LNCaP clone FGC (cell line): Measurements from ENCODE around the gene MALRD1.

Experiments
- DNase-seq: peaks from one replicate; pipeline ENCODE4 v3.0.0-alpha.2; 2011; ENCODE audit warnings: low read depth
- H3K4me3 ChIP-seq: 2 replicates; pipeline ENCODE4 v1.5.1; 2011; ENCODE audit warnings: mild to moderate bottlenecking, low read depth, low read length, control low read depth
- TF ChIP-seq, protein P1 (sequence below): IDR thresholded peaks from 2 replicates; pipeline ENCODE4 v1.5.1; 2012; ENCODE audit warnings: mild to moderate bottlenecking; ENCODE audit not compliant: control insufficient read depth, insufficient read depth; ENCODE audit errors: extremely low read depth

Gene MALRD1

DNA sequence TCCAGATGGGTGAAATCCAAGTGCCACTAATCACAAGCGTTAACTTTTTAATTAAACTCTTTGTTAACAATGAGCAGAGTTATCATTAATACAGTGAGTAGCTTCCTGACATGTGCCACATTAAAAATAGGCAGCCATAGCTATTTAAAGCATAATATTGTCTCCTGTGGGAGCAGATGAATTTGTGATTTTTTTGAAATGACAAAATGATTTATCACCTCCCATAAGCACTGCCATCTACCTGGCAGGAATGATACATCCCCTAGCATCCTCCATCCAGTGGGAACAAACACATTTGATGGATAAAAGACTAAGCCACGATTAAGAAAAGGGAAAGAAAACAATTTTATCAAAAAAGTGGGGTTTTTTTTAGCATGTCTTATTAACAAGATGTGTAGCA, 605.3 kb downstream of the MALRD1 start:
- TF ChIP-seq, protein P1, sequence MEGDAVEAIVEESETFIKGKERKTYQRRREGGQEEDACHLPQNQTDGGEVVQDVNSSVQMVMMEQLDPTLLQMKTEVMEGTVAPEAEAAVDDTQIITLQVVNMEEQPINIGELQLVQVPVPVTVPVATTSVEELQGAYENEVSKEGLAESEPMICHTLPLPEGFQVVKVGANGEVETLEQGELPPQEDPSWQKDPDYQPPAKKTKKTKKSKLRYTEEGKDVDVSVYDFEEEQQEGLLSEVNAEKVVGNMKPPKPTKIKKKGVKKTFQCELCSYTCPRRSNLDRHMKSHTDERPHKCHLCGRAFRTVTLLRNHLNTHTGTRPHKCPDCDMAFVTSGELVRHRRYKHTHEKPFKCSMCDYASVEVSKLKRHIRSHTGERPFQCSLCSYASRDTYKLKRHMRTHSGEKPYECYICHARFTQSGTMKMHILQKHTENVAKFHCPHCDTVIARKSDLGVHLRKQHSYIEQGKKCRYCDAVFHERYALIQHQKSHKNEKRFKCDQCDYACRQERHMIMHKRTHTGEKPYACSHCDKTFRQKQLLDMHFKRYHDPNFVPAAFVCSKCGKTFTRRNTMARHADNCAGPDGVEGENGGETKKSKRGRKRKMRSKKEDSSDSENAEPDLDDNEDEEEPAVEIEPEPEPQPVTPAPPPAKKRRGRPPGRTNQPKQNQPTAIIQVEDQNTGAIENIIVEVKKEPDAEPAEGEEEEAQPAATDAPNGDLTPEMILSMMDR = no peak
- DNase-seq = no peak
- H3K4me3 ChIP-seq = no peak overlapping the region

DNA sequence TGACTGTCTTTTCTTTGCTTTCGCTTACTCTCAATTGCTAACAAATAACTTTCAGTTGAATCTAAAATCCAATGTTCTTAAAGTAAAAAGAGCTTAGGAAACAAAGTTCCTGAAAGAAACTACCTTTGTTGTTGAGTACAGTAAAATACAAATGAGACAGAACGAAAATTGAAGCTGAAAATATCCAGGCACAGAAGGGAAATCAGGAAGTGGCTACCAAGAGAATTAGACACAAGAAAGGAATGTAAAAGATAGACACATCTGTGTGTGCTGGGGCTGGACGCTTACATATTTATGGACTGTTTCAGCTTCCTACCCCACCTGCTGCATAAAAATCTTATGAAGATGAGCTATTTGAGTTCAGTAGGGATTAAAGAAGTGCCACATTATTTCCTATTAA, 606.0 kb downstream of the MALRD1 start:
- DNase-seq = no peak
- H3K4me3 ChIP-seq = no peak overlapping the region
- TF ChIP-seq, protein P1 = no peak

DNA sequence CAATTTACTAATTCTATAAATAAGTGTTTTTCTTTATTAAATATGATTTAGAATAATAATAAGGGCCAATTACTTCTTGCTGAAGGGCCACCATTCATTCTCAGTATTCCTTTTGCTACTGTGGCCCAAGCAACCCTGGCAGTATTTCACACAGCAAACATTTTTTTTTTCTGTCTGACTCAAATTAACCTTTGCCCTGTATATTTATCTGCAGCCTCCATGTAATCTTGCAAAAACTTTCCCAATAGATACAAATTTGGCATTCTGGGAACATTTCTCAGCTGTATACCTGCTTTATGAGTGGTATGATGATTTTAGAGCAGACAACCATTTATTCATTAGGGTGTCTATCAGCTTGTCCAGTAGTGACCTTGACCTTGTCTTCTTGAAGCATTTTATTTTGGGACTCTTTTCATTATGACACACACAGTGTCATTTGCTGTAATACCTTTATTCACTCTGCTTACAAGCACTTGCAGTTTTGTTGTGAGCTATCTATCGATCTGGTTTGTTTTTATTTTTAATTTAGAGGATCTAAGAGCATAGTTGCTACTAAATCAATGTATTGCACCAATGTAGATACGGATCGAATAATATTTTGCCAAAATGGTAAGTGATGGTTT, 607.9 kb downstream of the MALRD1 start:
- no peak overlapping the region for H3K4me3 ChIP-seq
- TF ChIP-seq, protein P1 = no peak
- no peak for DNase-seq

DNA sequence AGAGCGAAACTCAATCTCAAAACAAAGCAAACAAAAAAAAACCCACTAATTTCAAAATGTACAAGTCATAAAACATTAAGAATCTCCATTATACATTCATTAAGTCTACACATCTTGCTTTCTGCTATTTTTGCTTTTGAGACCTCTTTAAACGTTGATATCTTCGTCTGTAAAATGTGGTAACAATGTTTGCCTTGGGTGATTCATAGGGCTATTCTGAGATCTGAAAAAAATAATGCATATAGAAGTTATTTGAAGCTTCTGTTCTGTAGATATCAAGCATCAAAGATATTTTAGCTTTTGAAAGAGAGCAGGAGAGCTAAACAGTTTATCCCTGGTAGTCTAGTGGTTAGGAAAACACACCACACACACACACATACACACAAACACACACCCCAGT, 609.5 kb downstream of the MALRD1 start:
- DNase-seq = no peak
- TF ChIP-seq, protein P1 = no peak
- H3K4me3 ChIP-seq = no peak overlapping the region

DNA sequence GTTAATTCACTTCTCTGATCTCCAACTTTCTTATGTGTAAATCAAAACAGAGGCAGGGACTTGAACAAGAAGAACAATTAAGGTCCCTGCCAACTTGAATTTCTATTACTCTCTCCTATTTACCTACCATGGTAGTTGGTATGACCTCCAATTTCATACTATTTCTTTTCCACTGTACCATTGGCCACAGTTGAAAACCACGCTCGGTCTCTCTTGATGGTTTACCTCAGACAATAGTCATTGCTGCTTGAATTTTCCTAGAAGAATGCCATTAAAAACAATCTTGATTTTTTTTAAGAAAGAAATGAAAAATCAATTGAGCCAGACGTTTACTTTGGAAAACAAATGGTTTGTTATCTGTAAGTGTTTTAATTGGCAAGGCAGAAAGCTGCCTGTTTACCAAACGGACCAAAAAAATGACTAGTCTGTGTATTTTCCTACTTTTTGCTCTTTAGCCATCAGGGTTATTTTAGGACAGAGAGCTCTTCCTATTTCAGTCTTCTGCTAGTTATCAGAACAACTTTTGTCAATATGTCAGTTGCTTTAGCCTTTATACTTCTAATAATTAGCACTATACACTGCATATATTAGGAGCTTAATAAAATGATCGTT, 610.1 kb downstream of the MALRD1 start:
- DNase-seq = no peak
- TF ChIP-seq, protein P1 = no peak
- H3K4me3 ChIP-seq = no peak overlapping the region

DNA sequence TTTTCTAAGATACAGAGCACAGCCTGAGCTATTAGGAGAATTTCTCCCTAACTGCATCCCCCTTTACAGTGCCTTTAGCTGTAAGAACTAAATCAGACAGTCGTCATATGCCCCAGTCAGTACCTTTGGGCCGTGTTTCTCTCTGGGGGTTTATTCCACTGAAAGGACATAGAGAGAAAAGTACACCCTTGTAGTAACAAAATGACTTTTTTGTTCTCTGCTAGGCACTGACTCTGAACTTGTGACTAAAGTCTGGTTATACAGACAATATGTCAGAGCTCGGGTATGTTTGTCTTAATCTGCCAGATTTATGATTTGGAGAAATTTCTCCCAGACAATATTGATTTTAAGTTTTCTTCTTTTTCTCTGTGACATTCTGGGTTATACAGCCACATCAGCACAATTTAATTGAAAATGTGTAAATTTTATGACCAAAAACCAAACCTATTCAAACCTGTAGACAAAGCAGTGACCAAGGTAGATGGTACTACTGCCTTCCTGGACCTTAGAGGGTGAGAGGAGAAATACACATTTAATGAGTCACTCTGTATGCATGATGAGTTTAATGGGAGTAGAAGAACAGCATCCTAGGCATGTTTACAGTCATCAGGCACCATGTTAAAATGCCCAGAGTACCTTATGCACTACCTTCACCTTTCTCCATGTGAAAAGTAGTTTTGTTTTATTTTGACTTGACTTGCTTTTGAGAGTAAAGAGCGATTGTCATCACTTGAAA, 611.5 kb downstream of the MALRD1 start:
- TF ChIP-seq, protein P1 = no peak
- no peak for DNase-seq
- no peak overlapping the region for H3K4me3 ChIP-seq

DNA sequence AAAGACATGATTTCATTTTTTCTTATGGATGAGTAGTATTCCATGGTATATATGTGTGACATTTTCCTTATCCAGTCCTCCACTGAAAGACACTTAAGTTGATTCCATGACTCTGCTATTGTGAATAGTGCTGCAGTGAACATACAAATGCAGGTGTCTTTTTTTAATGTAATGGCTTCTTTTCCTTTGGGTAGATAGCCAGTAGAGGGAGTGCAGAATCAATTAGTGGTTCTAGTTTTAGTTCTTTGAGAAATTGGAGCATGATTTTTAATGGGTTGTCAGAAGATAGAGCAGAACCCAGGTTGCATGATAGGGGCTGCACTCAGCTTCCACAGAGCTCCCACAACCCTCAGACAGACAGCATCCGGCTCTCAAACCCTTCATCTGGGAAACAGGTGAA, 614.7 kb downstream of the MALRD1 start:
- DNase-seq = no peak
- no peak overlapping the region for H3K4me3 ChIP-seq
- TF ChIP-seq, protein P1 = no peak
